ENCODE results near the gene TAMM41.
A peak's percentile ranks its signal among the peaks of the same experiment; 100 is the strongest.
"Not testable (repeated sequence)": the region's sequence is repeated elsewhere in the genome, so short reads cannot be mapped to it uniquely, and the experiment has no call there.

TAMM41 gene, protein sequence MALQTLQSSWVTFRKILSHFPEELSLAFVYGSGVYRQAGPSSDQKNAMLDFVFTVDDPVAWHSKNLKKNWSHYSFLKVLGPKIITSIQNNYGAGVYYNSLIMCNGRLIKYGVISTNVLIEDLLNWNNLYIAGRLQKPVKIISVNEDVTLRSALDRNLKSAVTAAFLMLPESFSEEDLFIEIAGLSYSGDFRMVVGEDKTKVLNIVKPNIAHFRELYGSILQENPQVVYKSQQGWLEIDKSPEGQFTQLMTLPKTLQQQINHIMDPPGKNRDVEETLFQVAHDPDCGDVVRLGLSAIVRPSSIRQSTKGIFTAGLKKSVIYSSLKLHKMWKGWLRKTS

GRCh38 chr3:11846281-11847266 is at the start of gene TAMM41:
Gene TAMM41 (minus strand): TSS chr3:11846885. CDS start chr3:11846636, 249 bp downstream.
- peak; percentile 57 for DNase-seq (ENCODE audit: low read depth, low spot score)

- DNase-seq (ENCODE audit: low read depth, low spot score): no peak
Measured at GRCh38 chr3:11878837-11879236, 32.2 kb upstream of the TAMM41 start.

DNA sequence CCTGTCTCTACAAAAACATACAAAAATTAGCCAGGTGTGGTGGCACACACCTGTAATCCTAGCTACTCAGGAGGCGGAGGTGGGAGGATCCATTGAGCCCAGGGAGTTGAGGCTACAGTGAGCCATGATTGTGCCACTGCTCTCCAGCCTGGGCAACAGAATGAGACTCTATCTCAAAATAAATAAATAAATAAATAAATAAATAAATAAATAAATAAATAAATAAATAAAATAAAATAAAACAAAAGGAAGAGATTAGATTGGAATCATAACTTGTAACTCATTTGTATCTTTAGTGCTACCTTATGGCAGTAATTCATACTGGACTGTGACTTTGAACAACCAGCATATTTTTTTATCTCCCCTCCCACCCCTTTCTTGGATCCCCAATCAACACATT is 28.0 kb upstream of the TAMM41 start:
- DNase-seq (ENCODE audit: low read depth, low spot score): not testable (repeated sequence)

DNA sequence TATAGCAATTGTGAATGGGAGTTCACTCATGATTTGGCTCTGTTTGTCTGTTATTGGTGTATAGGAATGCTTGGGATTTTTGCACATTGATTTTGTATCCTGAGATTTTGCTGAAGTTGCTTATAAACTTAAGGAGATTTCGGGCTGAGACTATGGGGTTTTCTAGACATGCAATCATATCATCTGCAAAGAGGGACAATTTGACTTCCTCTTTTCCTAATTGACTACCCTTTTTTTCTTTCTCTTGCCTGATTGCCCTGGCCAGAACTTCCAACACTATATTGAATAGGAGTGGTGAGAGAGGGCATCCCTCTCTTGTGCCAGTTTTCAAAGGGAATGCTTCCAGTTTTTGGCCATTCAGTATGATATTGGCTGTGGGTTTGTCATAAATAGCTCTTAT is 17.1 kb upstream of the TAMM41 start:
- DNase-seq (ENCODE audit: low read depth, low spot score): not testable (repeated sequence)

GRCh38 chr3:11862584-11862983 is 15.9 kb upstream of the TAMM41 start:
- DNase-seq (ENCODE audit: low read depth, low spot score): not testable (repeated sequence)

DNA sequence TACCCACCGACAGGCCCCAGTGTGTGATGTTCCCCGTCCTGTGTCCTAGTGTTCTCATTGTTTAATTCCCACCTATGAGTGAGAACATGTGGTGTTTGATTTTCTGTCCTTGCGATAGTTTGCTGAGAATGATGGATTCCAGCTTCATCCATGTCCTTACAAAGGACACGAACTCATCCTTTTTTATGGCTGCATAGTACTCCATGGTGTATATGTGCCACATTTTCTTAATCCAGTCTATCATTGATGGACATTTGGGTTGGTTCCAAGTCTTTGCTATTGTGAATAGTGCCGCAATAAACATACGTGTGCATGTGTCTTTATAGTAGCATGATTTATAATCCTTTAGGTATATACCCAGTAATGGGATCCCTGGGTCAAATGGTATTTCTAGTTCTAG is 15.5 kb upstream of the TAMM41 start:
- DNase-seq (ENCODE audit: low read depth, low spot score): not testable (repeated sequence)

DNA sequence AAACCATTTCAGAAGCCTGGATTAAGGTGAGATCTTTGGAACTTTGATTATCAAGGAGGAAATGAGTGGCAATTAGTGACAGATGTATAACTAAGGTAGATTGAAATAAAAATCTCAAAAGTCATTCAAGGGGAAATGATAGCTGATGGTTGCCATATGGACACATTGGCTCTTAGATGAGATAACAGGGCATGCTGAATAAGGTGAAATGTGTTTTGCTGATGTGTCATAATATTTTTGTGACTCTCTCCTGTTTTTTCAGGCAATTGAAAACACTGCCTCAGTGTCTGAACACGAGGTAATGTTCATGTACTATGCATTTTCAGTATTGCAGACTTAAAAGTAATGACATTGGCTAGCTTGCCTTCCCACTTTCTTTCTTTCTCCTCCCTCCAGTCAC is 13.5 kb upstream of the TAMM41 start:
- not testable (repeated sequence) for DNase-seq (ENCODE audit: low read depth, low spot score)

- no peak for DNase-seq (ENCODE audit: low read depth, low spot score)
Measured at GRCh38 chr3:11853450-11853849, 6.8 kb upstream of the TAMM41 start.

- DNase-seq (ENCODE audit: low read depth, low spot score): no peak
Measured at GRCh38 chr3:11850003-11850402, 3.3 kb upstream of the TAMM41 start.

DNA sequence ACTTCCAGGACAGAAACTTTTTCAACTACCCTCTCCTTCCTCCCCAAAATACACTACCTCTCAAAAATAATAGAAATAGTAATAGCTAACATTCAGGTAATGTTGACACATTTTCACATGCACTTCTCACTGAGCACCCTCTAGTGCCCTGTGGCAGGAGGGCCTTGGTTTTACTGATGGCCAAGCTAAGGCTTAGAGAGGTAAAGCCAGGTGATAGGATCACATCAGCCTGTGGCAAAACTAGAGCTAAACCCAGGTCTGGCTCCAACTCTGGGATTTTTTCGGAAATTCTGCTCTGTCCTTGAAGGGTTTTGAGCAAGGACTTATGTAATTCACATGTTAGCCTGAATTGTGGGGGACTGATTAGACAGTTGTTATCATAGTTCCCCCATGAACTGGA is 922 bp upstream of the TAMM41 start:
- DNase-seq (ENCODE audit: low read depth, low spot score): no peak

DNA sequence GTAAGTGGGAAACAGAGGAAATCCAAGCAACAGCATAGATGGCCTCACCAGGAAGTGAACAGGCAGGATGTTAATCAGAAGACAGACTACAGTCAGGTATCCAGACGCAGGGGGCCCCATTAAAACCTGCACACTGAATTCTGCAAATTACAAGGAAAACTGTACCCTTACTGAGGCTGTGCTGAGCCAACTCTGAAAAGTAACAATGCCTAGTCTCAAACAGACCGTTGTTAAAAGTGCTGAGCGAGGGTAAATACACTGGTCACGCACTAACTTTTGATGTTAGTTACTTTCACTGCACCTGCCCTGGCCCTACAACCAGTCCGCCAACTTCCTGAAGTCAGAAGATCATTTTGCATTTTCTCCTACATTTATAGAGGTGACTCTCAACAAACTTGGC is 1.0 kb downstream of the TAMM41 start:
- no peak for DNase-seq (ENCODE audit: low read depth, low spot score)

GRCh38 chr3:11844891-11845290 is 1.8 kb downstream of the TAMM41 start:
- no peak for DNase-seq (ENCODE audit: low read depth, low spot score)

DNA sequence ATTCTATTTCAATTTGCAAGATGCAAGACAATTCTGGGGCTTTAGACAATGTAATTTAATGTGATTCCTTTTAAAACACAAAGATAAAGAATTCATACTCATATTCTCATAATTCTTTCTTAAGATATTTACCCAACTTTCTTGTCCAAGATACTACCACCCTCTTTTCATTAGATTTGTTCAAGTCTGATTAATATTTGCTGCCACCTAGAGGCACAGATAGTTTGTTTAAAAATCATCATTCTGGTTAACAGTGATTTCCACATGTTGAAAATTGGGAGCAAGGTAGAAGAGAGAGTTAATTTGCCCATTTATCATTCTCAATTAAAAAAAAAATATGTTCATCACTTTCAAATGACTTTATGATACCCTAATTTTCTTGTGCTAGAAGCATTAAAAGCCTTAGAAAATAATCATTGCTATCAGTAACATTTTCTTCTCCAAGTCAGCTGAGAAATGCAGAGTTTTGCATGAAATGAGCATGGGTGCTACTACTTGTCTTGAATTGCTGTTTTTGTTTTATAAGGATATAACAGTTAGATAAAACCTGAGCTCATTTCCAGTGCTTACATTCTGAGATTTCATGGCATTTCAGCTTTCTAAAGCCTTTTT is 11.6 kb downstream of the TAMM41 start:
- no peak for DNase-seq (ENCODE audit: low read depth, low spot score)

GRCh38 chr3:11832981-11833905 is 13.4 kb downstream of the TAMM41 start:
- no peak for DNase-seq (ENCODE audit: low read depth, low spot score)

DNA sequence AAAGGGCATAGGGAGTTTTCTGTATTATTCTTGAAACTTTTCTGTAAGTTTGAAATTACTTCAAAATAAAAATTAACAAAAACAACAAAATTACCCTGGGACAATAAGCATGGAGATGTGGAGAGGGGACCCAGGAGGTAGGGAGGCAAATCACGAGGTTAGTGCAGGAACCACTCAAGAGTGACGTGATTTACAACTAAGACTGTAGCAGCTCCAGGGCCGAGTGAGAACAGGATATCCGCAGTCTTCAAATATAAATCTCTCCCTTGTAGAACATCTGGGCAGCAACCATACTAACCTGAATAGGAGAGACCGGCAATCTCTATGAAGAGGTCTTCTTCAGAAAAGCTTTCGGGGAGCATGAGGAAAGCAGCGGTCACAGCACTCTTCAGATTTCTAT is 17.3 kb downstream of the TAMM41 start:
- DNase-seq (ENCODE audit: low read depth, low spot score): no peak

DNA sequence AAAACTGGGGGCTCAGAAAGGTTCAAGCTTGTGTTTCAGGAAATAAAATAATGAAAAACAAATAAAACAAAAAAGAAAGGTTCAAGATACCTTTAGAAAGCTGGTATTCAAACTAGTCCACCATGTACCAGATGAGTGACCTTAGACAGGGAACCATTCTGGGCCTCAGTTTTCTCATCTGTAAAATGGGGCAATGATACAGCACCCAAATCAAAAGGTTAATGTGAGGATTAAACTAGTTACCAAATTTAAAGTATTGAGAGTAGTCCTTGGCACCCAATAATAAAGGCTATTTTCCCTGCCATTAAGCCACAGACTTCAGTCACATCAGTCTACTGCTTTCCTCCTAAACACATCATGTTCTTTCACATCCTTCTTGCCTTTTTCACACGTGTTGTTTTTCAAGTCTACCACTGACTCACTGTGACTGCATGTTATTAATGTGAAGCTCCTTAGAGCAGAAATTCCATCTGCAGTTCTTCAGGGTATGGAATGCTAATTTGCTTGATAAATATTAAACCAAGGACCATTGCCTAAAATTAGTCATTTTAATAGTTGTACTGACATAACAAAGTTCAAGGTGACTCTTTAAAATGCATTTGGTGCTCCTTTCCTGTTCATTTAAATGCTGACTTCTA is 19.9 kb downstream of the TAMM41 start:
- no peak for DNase-seq (ENCODE audit: low read depth, low spot score)

GRCh38 chr3:11825301-11825700 is 21.4 kb downstream of the TAMM41 start:
- no peak for DNase-seq (ENCODE audit: low read depth, low spot score)

DNA sequence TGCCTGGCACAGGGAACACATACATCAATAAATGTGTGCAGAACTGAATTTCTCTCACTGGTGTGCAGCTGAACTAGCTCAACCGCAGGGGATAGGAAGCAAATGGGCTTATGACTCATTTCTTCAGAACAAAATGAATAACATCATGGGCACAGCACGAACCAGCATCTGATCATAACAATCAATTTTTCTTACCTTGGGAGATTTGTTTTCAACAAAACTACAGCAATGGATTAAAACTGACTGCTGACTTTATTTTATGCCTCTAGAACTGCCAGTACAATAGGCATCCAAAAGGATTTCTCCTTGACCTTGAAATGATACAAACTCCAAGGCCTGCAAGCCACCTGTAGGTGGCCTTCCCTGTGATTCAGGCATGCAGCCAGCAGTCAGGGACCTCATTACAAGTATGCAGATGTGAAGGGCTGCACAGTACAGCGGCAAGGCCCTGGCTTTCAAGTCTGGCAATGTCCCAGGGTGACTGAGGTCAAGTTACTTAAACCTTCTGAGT is 26.1 kb downstream of the TAMM41 start:
- peak; percentile 18 for DNase-seq (ENCODE audit: low read depth, low spot score)

DNA sequence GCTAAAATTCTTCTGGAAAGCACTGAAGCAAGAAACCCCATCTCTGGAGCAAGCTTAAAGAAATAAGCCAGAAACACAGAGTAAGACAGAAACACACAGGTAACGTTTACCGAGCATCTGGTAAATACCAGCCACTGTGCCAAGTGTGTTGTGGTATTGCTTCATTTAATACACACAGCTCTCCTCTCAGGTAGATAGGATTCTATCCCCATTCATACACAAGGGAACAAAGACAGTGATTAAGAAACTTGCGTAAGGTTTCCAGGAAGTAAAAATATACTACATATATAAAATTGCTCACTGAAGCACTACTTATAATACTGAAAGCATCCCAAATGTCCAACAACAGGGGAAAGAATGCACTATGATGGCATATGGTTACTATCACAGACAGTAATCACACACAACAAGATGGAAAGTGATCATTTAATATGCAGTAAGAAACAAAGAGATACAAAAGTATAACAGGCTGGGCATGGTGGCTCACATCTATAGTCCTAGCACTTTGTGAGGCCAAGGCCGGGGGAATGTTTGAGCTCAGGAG is 27.5 kb downstream of the TAMM41 start:
- no peak for DNase-seq (ENCODE audit: low read depth, low spot score)

DNA sequence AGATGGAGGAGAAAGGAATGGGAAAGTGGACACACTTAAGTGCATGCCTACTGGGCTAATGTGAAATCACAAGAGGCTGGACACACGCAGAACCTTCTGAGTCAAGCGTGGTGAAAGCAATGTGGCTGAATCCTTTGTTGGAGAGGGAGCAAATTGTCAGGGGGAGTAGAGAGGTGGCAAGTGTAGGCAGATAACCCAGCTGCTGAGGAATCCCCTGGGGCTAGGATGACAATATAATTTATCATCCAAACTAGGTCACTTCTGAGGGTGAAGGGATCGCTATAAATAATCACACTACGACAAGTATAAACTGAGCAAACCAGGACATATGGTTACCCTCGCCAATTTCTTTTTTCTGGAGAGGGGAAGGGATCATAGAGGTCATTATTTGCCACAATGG is 28.7 kb downstream of the TAMM41 start:
- DNase-seq (ENCODE audit: low read depth, low spot score): no peak
